Stimulated activated CD8-positive, alpha-beta memory T cell treated with anti-CD3 and anti-CD28 coated beads, Interleukin-4, amount 100 ng/mL, for 4 hours (primary cell): Measurements from ENCODE around the gene INAVA.

ENCODE experiments used
- DNase-seq, 2 donors: peaks; one replicate each; pipeline ENCODE4 v3.0.0-alpha.2; 2020; ENCODE audit warnings: low read depth in 2 of 2, low spot score in 1 of 2

Gene INAVA

GRCh38 chr1:200894712-200895442 lies at the start of gene INAVA:
INAVA (plus strand) TSS chr1:200894900; CDS start chr1:200898401, 3,501 bp downstream.
- no peak for DNase-seq

- no peak for DNase-seq
Observed at GRCh38 chr1:200845360-200845759, 49.3 kb upstream of the INAVA start.

DNA sequence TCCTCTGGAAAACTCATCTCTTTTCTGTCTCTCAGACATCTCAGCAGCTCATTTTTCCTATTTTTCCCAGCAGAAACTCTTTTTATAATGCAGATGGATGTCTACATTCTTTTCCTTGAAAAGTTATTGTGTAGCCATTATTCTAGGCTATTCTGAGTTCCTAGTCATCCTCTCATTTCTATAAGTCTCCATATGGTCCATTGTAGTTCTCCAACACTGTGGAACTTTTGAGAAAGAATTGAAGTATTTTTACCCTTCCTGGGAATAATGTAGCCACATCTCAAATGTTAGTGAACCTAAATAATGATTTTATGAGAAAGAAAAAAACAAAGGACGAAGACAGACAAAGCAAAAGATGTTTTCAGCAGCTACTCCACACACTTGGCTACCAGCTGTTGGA lies 48.3 kb upstream of the INAVA start:
- no peak for DNase-seq

DNA sequence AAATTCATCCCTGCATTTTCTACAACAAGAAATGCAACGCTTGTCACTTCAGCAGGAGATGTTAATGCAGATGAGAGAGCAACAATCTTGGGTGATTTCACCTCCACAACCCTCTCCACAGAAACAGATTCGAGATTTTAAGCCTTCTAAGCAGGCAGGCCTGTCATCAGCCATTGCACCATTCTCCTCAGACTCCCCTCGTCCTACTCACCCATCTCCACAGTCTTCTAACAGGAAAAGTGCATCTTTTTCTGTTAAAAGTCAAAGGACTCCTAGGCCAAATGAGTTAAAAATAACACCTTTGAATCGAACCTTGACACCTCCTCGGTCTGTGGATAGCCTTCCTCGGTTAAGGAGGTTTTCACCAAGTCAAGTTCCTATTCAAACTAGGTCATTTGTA lies 45.3 kb upstream of the INAVA start:
- no peak for DNase-seq

- DNase-seq = no peak
Observed at GRCh38 chr1:200850554-200850953, 44.1 kb upstream of the INAVA start.

DNA sequence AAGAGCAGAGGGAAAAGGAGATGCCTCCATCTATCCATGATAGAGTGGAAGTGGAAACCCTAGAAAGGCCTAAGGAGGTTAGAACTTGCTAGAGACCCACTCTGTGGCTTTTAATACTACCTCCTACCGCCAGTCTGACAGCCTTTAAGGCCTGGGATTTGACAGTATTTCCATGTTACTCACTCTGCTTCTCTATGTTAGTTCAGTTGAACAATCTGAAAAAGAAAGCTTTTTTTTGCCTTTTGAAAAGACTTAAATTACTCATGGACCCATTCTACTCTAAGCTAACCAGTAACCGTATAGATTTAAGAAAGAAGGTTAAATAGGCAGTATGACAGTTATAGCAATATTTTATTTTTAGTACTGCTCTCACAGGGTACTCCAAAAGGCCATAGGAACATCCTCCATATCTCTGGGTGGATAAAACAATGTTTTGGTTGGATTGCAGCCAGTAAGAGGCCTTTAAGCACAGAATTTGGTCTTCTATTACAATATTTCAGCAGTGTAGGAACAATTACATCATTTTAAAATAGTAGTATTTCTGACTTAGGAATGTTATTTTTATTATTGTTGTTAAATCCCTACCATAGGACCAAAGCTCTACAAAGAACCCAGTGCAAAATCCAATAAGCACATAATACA lies 37.9 kb upstream of the INAVA start:
- DNase-seq = no peak

DNA sequence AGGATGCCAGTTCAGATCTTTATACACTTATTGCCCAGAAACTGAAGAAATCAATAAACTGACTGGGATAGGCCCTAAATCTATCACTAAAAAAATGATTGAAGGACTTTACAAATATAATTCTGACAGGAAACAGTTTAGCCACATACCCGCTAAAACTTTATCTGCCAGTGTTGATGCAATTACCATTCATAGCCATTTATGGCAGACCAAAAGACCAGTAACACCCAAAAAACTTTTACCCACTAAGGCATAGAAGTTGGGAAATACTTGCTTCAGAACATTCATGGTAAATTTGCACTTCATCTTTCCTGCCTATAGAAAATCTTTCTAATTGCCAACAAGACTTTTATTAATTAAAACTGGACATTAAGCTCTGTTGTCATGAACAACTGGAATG lies 36.9 kb upstream of the INAVA start:
- no peak for DNase-seq

DNA sequence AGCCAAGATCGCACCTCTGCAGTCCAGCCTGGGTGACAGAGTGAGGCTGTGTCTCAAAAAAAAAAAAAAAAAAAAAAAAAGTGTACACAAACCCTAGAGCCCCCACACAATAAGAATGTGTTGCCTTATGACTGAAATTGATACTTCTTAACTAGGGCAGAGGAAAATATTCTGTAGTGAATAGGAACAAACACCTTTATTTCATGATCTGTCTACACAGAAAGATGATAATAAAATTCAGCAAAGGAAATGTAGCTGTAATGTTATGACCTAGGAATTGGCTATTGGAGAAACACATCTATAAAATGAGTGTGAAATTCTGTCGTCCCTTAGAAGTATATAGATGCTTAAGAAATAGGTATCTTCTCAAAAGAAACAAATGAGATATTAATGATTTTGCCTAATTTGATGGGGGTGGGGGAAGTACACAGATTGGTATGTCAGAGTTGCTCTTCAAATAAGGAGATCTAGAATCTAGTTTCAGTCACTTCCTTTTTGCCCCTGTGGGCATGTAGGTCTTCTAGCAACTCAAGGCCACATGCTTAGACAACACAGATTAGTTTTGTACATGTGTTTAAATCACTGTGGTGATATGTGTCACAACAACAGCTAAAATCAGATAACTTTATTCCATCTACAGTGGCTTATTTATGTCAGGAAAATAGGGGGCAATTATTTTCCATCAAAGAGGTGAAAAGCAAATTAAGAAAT lies 32.6 kb upstream of the INAVA start:
- no peak for DNase-seq

GRCh38 chr1:200862713-200863415 lies 31.8 kb upstream of the INAVA start:
- DNase-seq = no peak

DNA sequence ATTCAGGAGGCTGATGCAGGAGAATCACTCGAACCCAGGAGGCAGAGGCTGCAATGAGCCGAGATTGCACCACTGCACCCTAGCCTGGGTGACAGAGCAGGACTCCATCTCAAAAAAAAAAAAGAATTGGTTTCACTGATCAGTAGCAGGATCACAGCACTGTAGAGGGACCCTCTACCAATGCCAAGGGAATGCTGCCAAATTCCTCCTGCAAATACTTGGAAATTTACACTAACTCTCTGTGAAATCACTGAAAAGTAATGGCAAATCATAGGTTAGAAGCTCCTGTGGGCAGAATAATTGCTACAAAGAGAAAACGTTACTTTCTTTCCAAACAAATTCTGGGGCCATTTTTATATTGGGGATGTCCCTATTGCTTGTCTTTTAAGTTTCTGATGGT lies 28.6 kb upstream of the INAVA start:
- no peak for DNase-seq

GRCh38 chr1:200866521-200866920 lies 28.2 kb upstream of the INAVA start:
- DNase-seq = no peak

DNA sequence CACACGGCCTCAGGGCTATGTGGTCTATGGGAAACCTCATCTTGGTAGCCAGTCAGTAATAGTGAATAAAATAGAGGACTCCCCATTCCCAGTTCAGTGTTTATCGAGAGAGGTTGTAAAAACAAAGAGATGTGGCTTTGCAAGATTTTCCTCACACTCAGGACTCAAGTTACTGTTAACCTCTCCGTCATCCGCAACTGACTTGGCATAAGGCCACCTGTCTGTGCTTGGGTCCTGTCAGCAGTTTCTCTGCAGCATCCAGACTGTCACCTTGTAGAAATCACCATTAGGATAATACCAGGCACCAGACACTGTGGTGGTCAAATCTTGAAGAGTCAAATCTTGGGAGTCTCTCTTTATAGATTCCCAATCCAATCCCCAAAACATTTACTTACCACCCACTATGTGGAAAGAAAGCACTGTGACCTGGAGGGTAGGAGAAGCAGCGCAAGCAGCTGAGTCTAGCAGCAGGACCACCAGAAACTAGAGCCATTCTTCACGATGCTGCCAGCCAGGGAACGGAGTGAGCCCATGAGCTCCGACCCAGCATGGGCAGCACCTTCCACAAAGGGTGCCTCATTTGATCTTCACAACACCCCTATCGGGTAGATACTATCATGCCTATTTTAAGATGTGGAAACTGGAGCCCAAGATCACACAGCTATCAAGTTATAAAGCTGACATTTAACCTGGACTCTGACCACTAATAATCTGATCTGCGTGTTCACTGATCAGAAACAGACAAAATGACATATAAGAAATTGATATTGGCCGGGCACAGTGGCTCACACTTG lies 27.5 kb upstream of the INAVA start:
- no peak for DNase-seq

DNA sequence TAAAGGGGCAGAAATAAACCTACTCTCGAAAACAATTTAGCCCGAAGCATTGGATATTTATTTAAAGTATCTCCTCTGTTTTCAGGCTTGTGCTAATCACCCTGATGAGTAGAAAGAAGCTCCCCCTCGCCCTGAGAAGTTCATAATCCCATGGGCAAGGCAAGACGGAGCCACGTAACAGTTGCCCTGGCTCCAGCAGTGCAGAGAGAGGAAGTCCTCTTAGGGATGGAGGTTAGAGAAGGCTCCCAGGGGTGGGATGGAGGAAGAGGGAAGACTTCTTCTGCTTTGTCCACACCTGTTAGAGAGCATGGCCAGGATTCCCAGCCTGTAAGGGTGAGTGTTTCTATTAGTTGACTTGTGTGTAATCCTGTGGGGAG lies 25.3 kb upstream of the INAVA start:
- no peak for DNase-seq

DNA sequence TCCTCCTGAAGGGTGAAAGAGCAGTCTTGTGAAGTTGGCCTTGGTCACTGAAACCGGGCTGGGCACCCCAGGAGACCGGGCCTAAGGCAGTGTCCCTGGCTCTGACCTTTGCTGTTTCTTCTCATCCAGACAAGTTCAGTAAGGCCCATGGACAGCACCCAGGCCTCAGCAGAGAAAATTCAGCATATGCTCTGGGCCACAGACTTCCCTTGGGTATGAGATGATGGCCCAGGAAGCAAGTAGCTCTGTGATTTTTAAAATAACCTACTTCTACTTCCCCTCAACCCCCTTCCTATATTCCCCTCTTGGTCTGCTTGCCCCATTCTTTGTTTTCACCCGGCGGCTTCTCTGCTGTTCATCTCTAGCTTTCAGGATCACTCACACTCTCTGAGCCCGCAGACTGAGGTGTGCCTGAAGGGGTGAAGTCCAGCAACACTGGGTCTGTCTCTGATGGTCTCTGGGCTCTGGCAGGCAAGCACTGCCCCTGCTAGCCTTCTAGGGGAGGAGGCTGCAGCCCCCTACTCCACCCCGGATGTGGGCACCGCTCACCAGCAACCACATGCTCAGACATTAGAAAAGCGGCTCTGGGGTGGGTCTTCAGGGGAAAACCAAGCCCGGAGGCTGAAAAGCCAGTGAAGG lies 24.8 kb upstream of the INAVA start:
- no peak for DNase-seq

DNA sequence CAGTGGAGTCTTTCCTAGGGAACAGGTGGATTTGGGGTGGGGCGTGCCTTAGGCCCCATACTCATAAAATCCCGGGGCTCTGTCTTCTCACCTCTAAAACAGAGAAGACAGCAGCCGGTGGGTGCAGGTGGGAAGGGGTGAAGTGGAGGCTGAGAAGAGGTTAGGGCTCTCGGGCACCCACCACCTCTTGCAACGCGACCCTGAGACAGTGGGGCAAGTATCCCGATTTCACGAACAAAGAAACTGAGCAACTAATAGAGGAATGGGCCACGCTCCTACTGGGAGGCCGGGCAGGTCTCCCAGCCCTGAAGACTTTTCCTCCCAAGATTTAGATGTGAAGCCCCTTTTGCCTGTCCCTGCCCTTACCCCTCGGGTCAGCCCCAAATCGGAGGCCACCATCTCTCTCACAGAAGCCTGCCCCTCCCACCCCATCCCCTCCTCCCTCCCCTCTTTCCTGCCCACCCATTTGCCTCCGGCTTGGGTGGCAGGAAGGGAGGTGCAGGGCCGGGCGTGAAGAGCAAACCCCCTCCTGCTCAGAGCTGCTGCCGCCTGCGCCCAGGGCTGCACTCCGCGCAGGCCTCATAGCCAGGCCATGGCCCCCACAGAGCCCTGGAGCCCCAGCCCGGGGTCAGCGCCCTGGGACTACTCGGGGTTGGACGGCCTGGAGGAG lies 22.1 kb upstream of the INAVA start, which contains the start of gene GPR25:
Gene GPR25, plus strand, starts transcription at position 536 of the 670 bp plus-strand sequence. Its CDS starts 57 bp downstream, at position 593.
- DNase-seq = no peak

GRCh38 chr1:200873116-200873670 lies 21.5 kb upstream of the INAVA start:
- no peak for DNase-seq

DNA sequence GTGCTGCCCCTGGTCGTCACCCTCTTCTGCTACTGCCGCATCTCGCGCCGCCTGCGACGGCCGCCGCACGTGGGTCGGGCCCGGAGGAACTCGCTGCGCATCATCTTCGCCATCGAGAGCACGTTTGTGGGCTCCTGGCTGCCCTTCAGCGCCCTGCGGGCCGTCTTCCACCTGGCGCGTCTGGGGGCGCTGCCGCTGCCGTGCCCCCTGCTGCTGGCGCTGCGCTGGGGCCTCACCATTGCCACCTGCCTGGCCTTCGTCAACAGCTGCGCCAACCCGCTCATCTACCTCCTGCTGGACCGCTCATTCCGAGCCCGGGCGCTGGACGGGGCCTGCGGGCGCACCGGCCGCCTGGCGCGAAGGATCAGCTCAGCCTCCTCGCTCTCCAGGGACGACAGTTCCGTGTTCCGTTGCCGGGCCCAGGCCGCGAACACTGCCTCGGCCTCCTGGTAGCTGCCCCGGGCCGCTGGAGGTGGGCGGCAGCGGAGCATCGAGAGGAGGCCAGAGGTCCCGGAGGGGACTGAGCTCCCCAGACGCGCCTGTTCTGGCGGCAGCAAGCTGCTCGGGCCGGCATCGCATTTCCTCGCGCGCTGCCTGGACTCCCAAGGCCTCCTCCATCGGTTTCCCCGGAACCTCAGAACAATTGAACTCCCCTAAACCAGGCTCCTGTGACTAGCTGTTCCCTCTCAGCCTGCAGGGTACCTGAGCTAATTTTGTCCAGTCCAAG lies 20.9 kb upstream of the INAVA start:
- no peak for DNase-seq

DNA sequence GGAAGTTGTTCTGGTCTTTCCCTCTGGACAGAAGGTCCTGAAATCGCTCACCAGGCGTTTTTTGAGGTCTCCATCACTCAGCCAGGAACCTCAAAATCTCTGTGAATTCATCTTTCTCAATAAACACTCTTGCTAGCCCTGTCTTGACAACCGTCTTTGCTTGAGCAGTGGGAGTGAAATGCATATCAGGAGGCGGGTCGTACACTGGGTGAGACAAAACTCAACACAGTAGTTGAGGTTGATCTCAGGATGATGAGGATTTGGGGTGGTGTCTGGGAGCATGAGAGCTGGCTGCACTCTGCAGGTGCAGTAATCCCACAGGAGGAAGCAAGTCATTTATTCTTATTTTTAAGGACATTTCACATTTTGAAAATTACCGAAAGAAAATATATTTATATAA lies 20.0 kb upstream of the INAVA start:
- DNase-seq = no peak

GRCh38 chr1:200875416-200875815 lies 19.3 kb upstream of the INAVA start:
- no peak for DNase-seq
